ENCODE data around the gene PIEZO2.

DNA sequence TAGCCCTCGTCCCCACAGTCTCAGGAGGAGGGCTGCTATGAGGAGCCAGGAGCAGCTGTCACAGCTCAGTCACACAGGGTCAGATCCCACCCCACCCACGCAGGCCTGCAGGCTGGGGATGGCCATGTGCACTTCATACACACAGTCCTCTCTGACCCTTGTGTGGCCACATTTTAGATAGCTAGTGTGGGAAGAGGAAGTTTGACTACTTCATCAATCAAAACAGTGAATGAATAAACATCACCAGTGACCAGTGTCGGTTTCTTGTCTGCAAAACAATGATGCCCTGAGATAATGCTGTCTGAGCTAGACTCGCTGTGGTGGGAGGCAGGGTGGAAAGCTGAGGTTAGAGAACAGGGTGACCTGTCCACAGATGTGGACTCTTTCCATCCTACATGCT is 107.1 kb downstream of the PIEZO2 start:
- TF ChIP-seq POLR2A (IDR thresholded peaks at IDR 0.05; ENCODE audit: low read depth, low read length) (no peak), POU2F2 (IDR thresholded peaks at IDR 0.05; ENCODE audit: low read depth, low read length) (no peak), TAF1 (IDR thresholded peaks at IDR 0.05; ENCODE audit: low read depth, low read length) (no peak), POLR2AphosphoS5 (IDR thresholded peaks at IDR 0.05; ENCODE audit: low read depth, low read length) (no peak)

Measured in GM12891 (cell line).